Neuronal stem cell (in vitro differentiated cells): ENCODE results near the gene MAPK11.

Source experiments
- DNase-seq: peaks from one replicate; pipeline ENCODE4 v3.0.0-alpha.2; 2013; ENCODE audit warnings: low spot score
- H2AFZ ChIP-seq: one replicate; pipeline ENCODE4 v1.6.1; 2013; ENCODE audit warnings: mild to moderate bottlenecking, low read length, inconsistent platforms
- H2AK5ac ChIP-seq: 2 replicates; pipeline ENCODE4 v1.6.1; 2013; ENCODE audit warnings: low read depth, mild to moderate bottlenecking, inconsistent platforms, low read length, moderate library complexity, mixed read lengths
- H2BK120ac ChIP-seq: 2 replicates; pipeline ENCODE4 v1.6.1; 2013; ENCODE audit warnings: low read depth, mild to moderate bottlenecking, inconsistent platforms, low read length, moderate library complexity, mixed read lengths
- H2BK12ac ChIP-seq: one replicate; pipeline ENCODE4 v1.6.1; 2013; ENCODE audit warnings: low read length, inconsistent platforms
- H2BK15ac ChIP-seq: 2 replicates; pipeline ENCODE4 v1.6.1; 2013; ENCODE audit warnings: mild to moderate bottlenecking, low read length, inconsistent platforms, mixed read lengths
- H2BK5ac ChIP-seq: one replicate; pipeline ENCODE4 v1.6.1; 2013; ENCODE audit warnings: inconsistent platforms, mild to moderate bottlenecking, low read length, moderate library complexity
- H3K14ac ChIP-seq: one replicate; pipeline ENCODE4 v1.6.1; 2013; ENCODE audit warnings: low read length, inconsistent platforms
- H3K18ac ChIP-seq: 2 replicates; pipeline ENCODE4 v1.6.1; 2013; ENCODE audit warnings: low read length, inconsistent platforms
- H3K23ac ChIP-seq: 2 replicates; pipeline ENCODE4 v1.6.1; 2013; ENCODE audit warnings: low read depth, mild to moderate bottlenecking, mixed read lengths, low read length, inconsistent platforms; ENCODE audit not compliant: poor library complexity
- H3K27ac ChIP-seq: replicated peaks from 3 replicates; pipeline ENCODE4 v1.5.1; 2013; ENCODE audit warnings: low read length, inconsistent platforms
- H3K27me3 ChIP-seq, 3 experiments: 2 replicates each; pipeline ENCODE4 v1.6.1; 2013; ENCODE audit warnings: low read length in 3 of 3, mild to moderate bottlenecking in 2 of 3, inconsistent platforms in 1 of 3, low read depth in 1 of 3, mixed read lengths in 1 of 3, moderate library complexity in 1 of 3; ENCODE audit not compliant: control insufficient read depth in 3 of 3, insufficient read depth in 3 of 3
- H3K36me3 ChIP-seq, 2 donors: replicated peaks in 1 of 2; 2 replicates each; pipeline ENCODE4 v1.6.1; 2013; ENCODE audit warnings: low read length in 2 of 2; ENCODE audit not compliant: control insufficient read depth in 2 of 2, insufficient read depth in 2 of 2
- H3K4ac ChIP-seq: 2 replicates; pipeline ENCODE4 v1.6.1; 2013; ENCODE audit warnings: inconsistent platforms, mild to moderate bottlenecking, low read length, moderate library complexity
- H3K4me1 ChIP-seq, 2 donors: 1 replicate in 1 of 2; 2 replicates in 1 of 2; pipeline ENCODE4 v1.6.1; 2013; ENCODE audit warnings: low read length in 2 of 2, low read depth in 1 of 2; ENCODE audit not compliant: control insufficient read depth in 2 of 2, insufficient read depth in 1 of 2
- H3K4me2 ChIP-seq: one replicate; pipeline ENCODE4 v1.6.1; 2013; ENCODE audit warnings: mild to moderate bottlenecking, low read length, inconsistent platforms; ENCODE audit not compliant: insufficient read depth, poor library complexity, severe bottlenecking
- H3K4me3 ChIP-seq, 2 donors: 2 replicates each; pipeline ENCODE4 v1.5.1; 2013; ENCODE audit warnings: low read length in 2 of 2, mild to moderate bottlenecking in 2 of 2, inconsistent platforms in 1 of 2, moderate library complexity in 1 of 2
- H3K79me1 ChIP-seq: one replicate; pipeline ENCODE4 v1.6.1; 2013; ENCODE audit warnings: low read depth, mild to moderate bottlenecking, inconsistent platforms, low read length, moderate library complexity
- H3K9ac ChIP-seq: one replicate; pipeline ENCODE4 v1.6.1; 2013; ENCODE audit warnings: mild to moderate bottlenecking, low read depth, low read length, inconsistent platforms; ENCODE audit not compliant: poor library complexity
- H3K9me3 ChIP-seq, 2 donors: replicated peaks in 1 of 2; 2 replicates each; pipeline versions ENCODE3 to v1.6.1; 2013; ENCODE audit warnings: low read length in 2 of 2, mild to moderate bottlenecking in 2 of 2, inconsistent platforms in 1 of 2, low read depth in 1 of 2, mixed read lengths in 1 of 2, moderate library complexity in 1 of 2; ENCODE audit not compliant: control insufficient read depth in 2 of 2, insufficient read depth in 1 of 2
- H4K8ac ChIP-seq: one replicate; pipeline ENCODE4 v1.6.1; 2013; ENCODE audit warnings: low read depth, mild to moderate bottlenecking, inconsistent platforms, low read length, moderate library complexity
- H4K91ac ChIP-seq: one replicate; pipeline ENCODE4 v1.6.1; 2013; ENCODE audit warnings: low read length, low read depth, mild to moderate bottlenecking, inconsistent platforms; ENCODE audit not compliant: poor library complexity
- WGBS, 2 donors: extraction: QIAGEN DNeasy Blood & Tissue Kit; methylation state at CpG; one replicate each; pipeline ENCODE4 v1.1.7; 2013; ENCODE audit warnings: missing lambda C conversion rate in 2 of 2, mixed read lengths in 1 of 2; ENCODE audit not compliant: insufficient read length in 2 of 2, insufficient replicate concordance in 1 of 2; ENCODE audit errors: extremely low coverage in 2 of 2; 5-methylcytosine and 5-hydroxymethylcytosine counted together

Gene MAPK11

GRCh38 chr22:50269573-50269969, 609 bp downstream of the MAPK11 start:
- Histone ChIP-seq H3K36me3 (peaks cover 0 to 19% of the 10 kb centered on the region in 2 donors), H3K79me1 (no peaks in the 10 kb centered on the region), H3K23ac (peak overlapping the region; percentile 59), H2AFZ (peak overlapping the region; percentile 86), H2BK5ac (no peak overlapping the region), H3K27ac (no peak overlapping the region), H3K4me2 (peak overlapping the region; percentile 69), H4K91ac (no peak overlapping the region), H2BK120ac (no peak overlapping the region), H3K18ac (peak overlapping the region; percentile 85), H2BK12ac (peak overlapping the region; percentile 77), H3K4ac (no peak overlapping the region), H4K8ac (no peak overlapping the region), H3K4me1 (peaks cover 25 to 26% of the 10 kb centered on the region in 2 donors), H3K9me3 (peaks cover 4 to 6% of the 10 kb centered on the region in 2 donors), H3K4me3 (peak overlapping the region; percentile 67 to 71), H2BK15ac (peak overlapping the region; percentile 13), H2AK5ac (peak overlapping the region; percentile 98), H3K14ac (no peak overlapping the region), H3K27me3 (peaks cover 0 to 9% (median 0%) of the 10 kb centered on the region in 3 experiments), H3K9ac (no peak overlapping the region)
- WGBS, 2 donors: no CpG with 5 or more reads among the region's 18 CpGs
- no peak for DNase-seq

DNA sequence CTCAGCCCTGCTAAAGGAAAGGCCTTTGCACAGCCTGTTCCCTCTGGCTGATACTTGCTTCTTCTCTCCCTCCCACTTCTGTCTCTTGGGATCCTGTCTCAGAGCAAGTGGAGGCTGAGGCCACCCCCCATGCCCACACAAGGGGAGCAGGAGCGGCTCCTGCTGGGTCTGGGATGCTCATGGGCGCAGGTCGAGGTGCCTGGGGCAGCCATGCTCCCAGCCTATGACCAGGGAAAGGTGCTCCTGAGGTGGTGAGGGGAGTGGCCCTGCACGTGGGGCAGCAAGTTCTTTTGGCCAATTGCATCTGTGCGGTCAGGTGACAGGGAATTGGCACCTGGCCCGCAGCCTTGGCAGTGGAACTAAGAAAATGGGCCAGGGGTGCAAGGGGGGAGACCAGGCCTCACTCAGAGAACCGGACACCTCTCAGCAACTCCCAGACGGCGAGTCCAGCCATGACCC, 1.5 kb downstream of the MAPK11 start:
- peak overlapping the region; percentile 56 for H3K14ac ChIP-seq
- peak overlapping the region in 1 of 2 donors; percentile 67 for H3K4me3 ChIP-seq
- peak overlapping the region; percentile 13 for H2BK15ac ChIP-seq
- H3K27ac ChIP-seq: no peak overlapping the region
- H3K4ac ChIP-seq: no peak overlapping the region
- no peak overlapping the region for H4K8ac ChIP-seq
- no peak overlapping the region for H3K4me2 ChIP-seq
- WGBS, 2 donors: no CpG with 5 or more reads among the region's 9 CpGs
- peaks cover 4 to 6% of the 10 kb centered on the region in 2 donors for H3K9me3 ChIP-seq
- no peak overlapping the region for H4K91ac ChIP-seq
- H3K36me3 ChIP-seq: peaks cover 0 to 18% of the 10 kb centered on the region in 2 donors
- H2AFZ ChIP-seq: no peak overlapping the region
- H2BK5ac ChIP-seq: no peak overlapping the region
- no peak for DNase-seq
- H3K4me1 ChIP-seq: peaks cover 21 to 24% of the 10 kb centered on the region in 2 donors
- peak overlapping the region; percentile 10 for H2AK5ac ChIP-seq
- no peaks in the 10 kb centered on the region for H3K79me1 ChIP-seq
- H3K18ac ChIP-seq: peak overlapping the region; percentile 11
- H3K9ac ChIP-seq: no peak overlapping the region
- no peak overlapping the region for H3K23ac ChIP-seq
- H2BK12ac ChIP-seq: peak overlapping the region; percentile 33
- H2BK120ac ChIP-seq: no peak overlapping the region
- H3K27me3 ChIP-seq: peaks cover 0 to 9% (median 0%) of the 10 kb centered on the region in 3 experiments

DNA sequence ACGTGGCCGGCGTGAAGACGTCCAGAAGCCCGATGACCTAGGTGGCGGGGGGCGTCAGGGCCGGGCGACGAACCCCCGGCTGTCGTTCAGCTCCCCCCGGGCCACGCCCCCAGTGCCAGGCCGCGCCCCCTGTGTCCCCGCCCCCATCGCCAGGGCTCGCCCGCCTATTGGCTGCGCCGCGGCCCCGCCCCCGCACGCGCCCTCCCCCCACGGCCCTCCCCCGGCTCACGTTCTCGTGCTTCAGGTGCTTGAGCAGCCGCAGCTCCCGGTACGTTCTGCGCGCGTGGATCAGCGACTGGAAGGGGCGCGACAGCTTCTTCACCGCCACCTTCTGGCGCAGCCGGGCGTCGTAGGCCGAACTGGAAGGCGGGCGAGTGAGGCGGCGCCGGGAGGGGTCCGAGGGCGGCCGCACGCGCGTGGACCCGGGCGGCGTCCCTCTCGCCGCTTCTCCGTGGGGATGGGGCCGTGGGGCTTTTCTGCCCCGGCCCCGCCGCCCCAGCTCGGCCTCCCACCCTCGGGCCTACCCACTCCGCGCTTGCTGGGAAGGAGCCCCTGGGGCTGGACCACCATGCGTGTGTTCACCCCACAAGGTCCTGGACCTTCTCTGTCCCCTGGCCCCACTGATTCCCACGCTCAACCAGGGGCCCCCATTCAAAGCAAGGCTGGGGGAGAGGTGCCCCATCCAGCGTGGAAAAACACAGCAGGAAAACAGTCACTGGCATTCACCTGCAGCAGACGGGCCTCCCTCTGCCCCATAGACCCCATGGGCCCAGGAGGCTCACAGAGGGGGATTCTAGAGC, 2.4 kb downstream of the MAPK11 start:
- Histone ChIP-seq H3K9me3 (peaks cover 4 to 5% of the 10 kb centered on the region in 2 donors), H3K4me2 (peak overlapping the region; percentile 11), H3K4me1 (peaks cover 20 to 26% of the 10 kb centered on the region in 2 donors), H3K27me3 (peaks cover 0 to 9% (median 0%) of the 10 kb centered on the region in 3 experiments), H3K4me3 (no peak overlapping the region), H3K18ac (no peak overlapping the region), H3K36me3 (peaks cover 0 to 17% of the 10 kb centered on the region in 2 donors), H4K8ac (no peak overlapping the region), H2AFZ (no peak overlapping the region), H2BK5ac (peak overlapping the region; percentile 2), H3K23ac (no peak overlapping the region), H3K9ac (no peak overlapping the region), H3K14ac (no peak overlapping the region), H3K4ac (no peak overlapping the region), H4K91ac (no peak overlapping the region), H2BK12ac (no peak overlapping the region), H2BK15ac (peak overlapping the region; percentile 67), H2BK120ac (no peak overlapping the region), H2AK5ac (peak overlapping the region; percentile 63), H3K79me1 (no peaks in the 10 kb centered on the region), H3K27ac (no peak overlapping the region)
- DNase-seq: no peak
- WGBS, 2 donors: no CpG with 5 or more reads among the region's 75 CpGs

DNA sequence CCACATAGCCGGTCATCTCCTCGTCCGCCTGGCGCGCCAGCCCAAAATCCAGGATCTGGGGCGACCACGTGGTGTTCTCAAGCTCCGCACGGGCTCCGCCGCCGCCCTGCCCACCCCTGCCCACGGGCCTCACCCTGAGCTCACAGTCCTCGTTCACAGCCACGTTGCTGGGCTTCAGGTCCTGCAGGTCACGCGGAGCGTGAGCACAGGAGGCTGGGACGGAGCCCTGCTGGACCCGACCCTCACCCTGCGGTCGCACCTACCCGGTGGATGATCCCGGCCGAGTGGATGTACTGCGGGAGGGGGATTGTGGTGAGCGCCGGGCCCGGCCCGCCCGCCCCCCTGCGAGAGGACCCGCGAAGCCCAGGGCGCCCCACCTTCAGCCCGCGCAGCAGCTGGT, 3.2 kb downstream of the MAPK11 start:
- no peak overlapping the region for H3K4me3 ChIP-seq
- H3K23ac ChIP-seq: peak overlapping the region; percentile 43
- H2BK15ac ChIP-seq: peak overlapping the region; percentile 67
- peaks cover 0 to 17% of the 10 kb centered on the region in 2 donors for H3K36me3 ChIP-seq
- H3K14ac ChIP-seq: peak overlapping the region; percentile 38
- no CpG with 5 or more reads among the region's 37 CpGs for WGBS, 2 donors
- H4K91ac ChIP-seq: no peak overlapping the region
- no peak overlapping the region for H2BK12ac ChIP-seq
- H3K4ac ChIP-seq: no peak overlapping the region
- H2AK5ac ChIP-seq: peak overlapping the region; percentile 79
- no peak overlapping the region for H3K18ac ChIP-seq
- peaks cover 21 to 27% of the 10 kb centered on the region in 2 donors for H3K4me1 ChIP-seq
- H2AFZ ChIP-seq: no peak overlapping the region
- no peak overlapping the region for H3K9ac ChIP-seq
- H2BK120ac ChIP-seq: peak overlapping the region; percentile 87
- H2BK5ac ChIP-seq: no peak overlapping the region
- no peak overlapping the region for H3K4me2 ChIP-seq
- no peak overlapping the region for H3K27ac ChIP-seq
- peaks cover 4% of the 10 kb centered on the region in 2 donors for H3K9me3 ChIP-seq
- H4K8ac ChIP-seq: no peak overlapping the region
- peaks cover 0 to 9% (median 0%) of the 10 kb centered on the region in 3 experiments for H3K27me3 ChIP-seq
- H3K79me1 ChIP-seq: no peaks in the 10 kb centered on the region
- no peak for DNase-seq
